HCT116 (cell line): Measurements from ENCODE around the gene FALEC. TPM values are rescaled to one million over a fixed set of nuclear protein-coding genes. Genes with fewer than 3 reads are reported as not detected.

ENCODE experiments used
- ATAC-seq: fragments of 200-7000 bp; cut with Tn5 transposase; 2 replicates; pipeline ENCODE4 v1.9.1; 2020; ENCODE audit warnings: mild to moderate bottlenecking, moderate library complexity
- BruUV-seq: library from RNA; stranded (reverse); fragments of 400-500 nt; replicated peaks from 2 replicates; lab custom pipeline; 2021; lab: Mats Ljungman, UMichigan
- CTCF ChIA-PET: fragments of 300-600 bp; sonication (Branson Sonifier 250); formaldehyde crosslinking; loops from one replicate; lab custom pipeline; 2021; ENCODE audit warnings: antibody characterized with exemption; lab: Charles Lee
- POLR2A ChIA-PET: fragments of 300-600, 350-600 bp; sonication (Branson Sonifier 250); formaldehyde crosslinking; loops from one replicate; lab custom pipeline; 2021; ENCODE audit warnings: antibody characterized with exemption; lab: Charles Lee
- RAD21 ChIA-PET, 2 experiments: fragments of 300-600 bp; sonication (Branson Sonifier 250); formaldehyde crosslinking; loops; one replicate each; lab custom pipeline; 2023; ENCODE audit warnings: low total read pairs in 2 of 2; ENCODE audit not compliant: uncharacterized antibody in 2 of 2, unreplicated experiment in 2 of 2, low non-redundant PET in 1 of 2; lab: Charles Lee
- DNase-seq: peaks from one replicate; pipeline ENCODE4 v3.0.0-alpha.2; 2010; ENCODE audit warnings: low read depth, low spot score
- H2AFZ ChIP-seq: fragments of 200-600 bp; shearing (Covaris generic), sonication (generic); 2 replicates; pipeline ENCODE4 v1.6.1; 2017; ENCODE audit warnings: low read depth, mixed run types, mixed read lengths, antibody characterized with exemption, low read length; ENCODE audit not compliant: poor library complexity, severe bottlenecking
- H3K27ac ChIP-seq: 2 replicates; pipeline ENCODE4 v1.5.1; 2012; ENCODE audit warnings: low read depth, low read length
- H3K27me3 ChIP-seq: fragments of 200-600 bp; sonication (generic); 2 replicates; pipeline ENCODE4 v1.6.1; 2016; ENCODE audit warnings: mixed run types, low read length, mixed read lengths; ENCODE audit not compliant: insufficient read depth
- H3K36me3 ChIP-seq, 2 experiments: fragments of 200-500 bp in 1 of 2; fragments of 200-600 bp in 1 of 2; sonication (Bioruptor generic) in 1 of 2; sonication (generic) in 1 of 2; 2 replicates each; pipeline versions ENCODE4 v1.5.1 to v1.6.1; 2014 to 2016; ENCODE audit warnings: low read length in 2 of 2, inconsistent platforms in 1 of 2, mixed read lengths in 1 of 2, mixed run types in 1 of 2; ENCODE audit not compliant: insufficient read depth in 2 of 2, control insufficient read depth in 1 of 2
- H3K4me1 ChIP-seq, 2 experiments: fragments of 200-600 bp in 1 of 2; sonication (generic) in 1 of 2; 2 replicates each; pipeline versions ENCODE4 v1.5.1 to v1.6.1; 2012 to 2017; ENCODE audit warnings: low read length in 2 of 2, inconsistent platforms in 1 of 2, mild to moderate bottlenecking in 1 of 2, mixed read lengths in 1 of 2, mixed run types in 1 of 2, moderate library complexity in 1 of 2; ENCODE audit not compliant: insufficient read depth in 2 of 2, control insufficient read depth in 1 of 2
- H3K4me2 ChIP-seq: fragments of 200-600 bp; sonication (generic); 2 replicates; pipeline ENCODE4 v1.6.1; 2017; ENCODE audit warnings: mixed run types, low read length, mixed read lengths
- H3K4me3 ChIP-seq, 2 experiments: fragments of 200-600 bp in 1 of 2; sonication (generic) in 1 of 2; replicated peaks in 1 of 2; 2 replicates each; pipeline ENCODE4 v1.5.1; 2011 to 2016; ENCODE audit warnings: low read length in 2 of 2, control low read depth in 1 of 2, low read depth in 1 of 2, mild to moderate bottlenecking in 1 of 2, mixed read lengths in 1 of 2, mixed run types in 1 of 2
- H3K79me2 ChIP-seq: fragments of 200-600 bp; sonication (generic); 2 replicates; pipeline ENCODE4 v1.6.1; 2017; ENCODE audit warnings: mild to moderate bottlenecking, mixed run types, low read length, moderate library complexity, mixed read lengths; ENCODE audit not compliant: insufficient read depth
- H3K9ac ChIP-seq: fragments of 200-600 bp; sonication (generic); 2 replicates; pipeline ENCODE4 v1.6.1; 2016; ENCODE audit warnings: low read length, mixed read lengths
- H3K9me2 ChIP-seq: fragments of 200-600 bp; sonication (generic), shearing (Covaris generic); 2 replicates; pipeline ENCODE4 v1.6.1; 2017; ENCODE audit warnings: mixed run types, mild to moderate bottlenecking, moderate library complexity; ENCODE audit not compliant: insufficient read depth
- H3K9me3 ChIP-seq, 2 experiments: fragments of 200-500 bp in 1 of 2; fragments of 200-600 bp in 1 of 2; sonication (Bioruptor generic) in 1 of 2; sonication (generic) in 1 of 2; 2 replicates each; pipeline ENCODE4 v1.6.1; 2014 to 2017; ENCODE audit warnings: low read length in 2 of 2, mixed read lengths in 2 of 2, inconsistent platforms in 1 of 2, low read depth in 1 of 2, mild to moderate bottlenecking in 1 of 2, mixed run types in 1 of 2, moderate library complexity in 1 of 2; ENCODE audit not compliant: control insufficient read depth in 1 of 2, insufficient read depth in 1 of 2
- H4K20me1 ChIP-seq: fragments of 200-600 bp; sonication (generic), shearing (Covaris generic); 2 replicates; pipeline ENCODE4 v1.6.1; 2017; ENCODE audit warnings: mixed run types, mild to moderate bottlenecking, moderate library complexity; ENCODE audit not compliant: insufficient read depth
- CEBPB ChIP-seq: IDR thresholded peaks from 2 replicates; pipeline ENCODE4 v1.6.1; 2012; ENCODE audit warnings: low read depth
- CTCF ChIP-seq, 3 experiments: fragments of 200-600 bp in 1 of 3; sonication (generic) in 1 of 3; IDR thresholded peaks in 2 of 3; conservative IDR thresholded peaks in 1 of 3; 2 replicates each; pipeline ENCODE4 v1.5.1; 2012 to 2017; ENCODE audit warnings: low read depth in 2 of 3, low read length in 2 of 3, antibody characterized with exemption in 1 of 3, borderline replicate concordance in 1 of 3, control low read depth in 1 of 3, mild to moderate bottlenecking in 1 of 3, mixed read lengths in 1 of 3, mixed run types in 1 of 3, moderate library complexity in 1 of 3; ENCODE audit not compliant: insufficient read depth in 1 of 3
- EGR1 ChIP-seq: IDR thresholded peaks from 2 replicates; pipeline ENCODE4 v1.6.1; 2012; ENCODE audit warnings: low read depth
- ELF1 ChIP-seq: IDR thresholded peaks from 2 replicates; pipeline ENCODE4 v1.6.1; 2012; ENCODE audit warnings: low read depth, borderline replicate concordance
- EZH2phosphoT487 ChIP-seq: fragments of 200-600 bp; IDR thresholded peaks from 2 replicates; pipeline ENCODE4 v1.6.1; 2018; ENCODE audit warnings: antibody characterized with exemption, borderline replicate concordance
- FOSL1 ChIP-seq: IDR thresholded peaks from 2 replicates; pipeline ENCODE4 v1.6.1; 2012; ENCODE audit warnings: low read depth
- POLR2AphosphoS5 ChIP-seq: IDR thresholded peaks from 2 replicates; pipeline ENCODE4 v1.6.1; 2011; ENCODE audit warnings: mild to moderate bottlenecking, low read depth, low read length, moderate library complexity
- RAD21 ChIP-seq: IDR thresholded peaks from 2 replicates; pipeline ENCODE4 v1.6.1; 2012; ENCODE audit warnings: low read depth, mild to moderate bottlenecking
- SRF ChIP-seq: IDR thresholded peaks from 2 replicates; pipeline ENCODE4 v1.6.1; 2012; ENCODE audit warnings: low read depth
- TCF7L2 ChIP-seq: IDR thresholded peaks from 2 replicates; pipeline ENCODE4 v1.7.0; 2011; ENCODE audit warnings: borderline replicate concordance, inconsistent platforms; ENCODE audit not compliant: insufficient read depth, insufficient read length; ENCODE audit errors: extremely low read depth
- ZBTB33 ChIP-seq: IDR thresholded peaks from 2 replicates; pipeline ENCODE4 v1.6.1; 2011; ENCODE audit warnings: mild to moderate bottlenecking, low read length, moderate library complexity; ENCODE audit not compliant: insufficient replicate concordance; ENCODE audit errors: extremely low read depth
- ZNF274 ChIP-seq: fragments of 200-500 bp; sonication (Bioruptor generic); IDR thresholded peaks from 2 replicates; pipeline ENCODE4 v1.6.1; 2014; ENCODE audit warnings: mild to moderate bottlenecking, low read depth, low read length, inconsistent platforms
- intact Hi-C: fragments of 100-400 bp; cut with micrococcal nuclease; formaldehyde crosslinking; loops from 2 replicates; pipeline ENCODE4 v1.10.0; 2022
- total RNA-seq: library from RNA; stranded (reverse); gene quantifications from one replicate; pipeline ENCODE4 v1.2.1, GENCODE V29; 2021; ENCODE audit not compliant: unreplicated experiment

FALEC gene
- total RNA-seq, 1 experiment from 2014 or later: 0.59 TPM

GRCh38 chr1:150469291-150469690, 46.3 kb upstream of the FALEC start:
- Histone ChIP-seq H3K36me3 (peaks cover 11 to 23% of the 10 kb centered on the region in 2 experiments; a peak in 3 of 4 replicates), H3K79me2 (no peaks in the 10 kb centered on the region), H3K27ac (no peak overlapping the region), H3K9ac (no peak overlapping the region), H4K20me1 (no peaks in the 10 kb centered on the region), H3K27me3 (no peaks in the 10 kb centered on the region), H3K9me2 (no peaks in the 10 kb centered on the region), H3K4me3 (no peak overlapping the region), H3K9me3 (no peaks in the 10 kb centered on the region), H3K4me2 (no peak overlapping the region), H3K4me1 (no peaks in the 10 kb centered on the region), H2AFZ (no peak overlapping the region)
- ChIA-PET RAD21 (no interaction called here), POLR2A (no interaction called here), CTCF (no interaction called here)
- DNase-seq (no peak), ATAC-seq (no peak)
- no peak for TF ChIP-seq RAD21
- TF ChIP-seq FOSL1: no peak
- no peak for TF ChIP-seq ELF1
- no peak for TF ChIP-seq CEBPB
- no peak for TF ChIP-seq CTCF (IDR thresholded peaks at IDR 0.05 in 2 of 3, conservative IDR thresholded peaks at IDR 0.05 in 1 of 3; ENCODE audit: borderline replicate concordance in 1 of 3, insufficient read depth in 1 of 3, low read depth in 2 of 3, low read length in 2 of 3)
- intact Hi-C loops: loop anchor here (5.0 to 10.0 kb wide), 2 partner anchors 346 to 528 kb away; no protein-coding TSS in a partner anchor
- no TSS peak for BruUV-seq

GRCh38 chr1:150472601-150473200, 42.9 kb upstream of the FALEC start:
- Histone ChIP-seq H3K79me2 (no peaks in the 10 kb centered on the region), H3K9ac (no peak overlapping the region), H3K9me2 (no peaks in the 10 kb centered on the region), H3K4me3 (no peak overlapping the region), H3K27ac (no peak overlapping the region), H3K27me3 (no peaks in the 10 kb centered on the region), H3K4me1 (no peaks in the 10 kb centered on the region), H4K20me1 (no peaks in the 10 kb centered on the region), H3K36me3 (peaks cover 7 to 23% of the 10 kb centered on the region in 2 experiments; a peak in 3 of 4 replicates), H2AFZ (no peak overlapping the region), H3K4me2 (no peak overlapping the region), H3K9me3 (no peaks in the 10 kb centered on the region)
- DNase-seq (no peak), ATAC-seq (no peak)
- CTCF ChIA-PET: no interaction called here
- BruUV-seq: no TSS peak
- RAD21 ChIA-PET: no interaction called here
- POLR2A ChIA-PET: no interaction called here
- TF ChIP-seq POLR2AphosphoS5 (no peak), ZBTB33 (no peak), SRF (no peak), EGR1 (no peak), TCF7L2 (no peak), CTCF (IDR thresholded peaks at IDR 0.05 in 2 of 3, conservative IDR thresholded peaks at IDR 0.05 in 1 of 3; ENCODE audit: borderline replicate concordance in 1 of 3, insufficient read depth in 1 of 3, low read depth in 2 of 3, low read length in 2 of 3) (no peak), ZNF274 (no peak), FOSL1 (no peak), EZH2phosphoT487 (no peak), RAD21 (no peak)
- intact Hi-C loops: no loop called here
